ENCODE measurements around the gene ST8SIA4. TPM values are rescaled to one million over a fixed set of nuclear protein-coding genes. Genes with fewer than 3 reads are reported as not detected.

ST8SIA4 gene
- total and polyA plus RNA-seq, 2 donors (not counting 1 experiment from before 2014, with no cell fraction given), result 9.5 to 42.6 TPM

- no peaks in the 10 kb centered on the region for H3K27me3 Mint-ChIP-seq
- ChIA-PET CTCF (no interaction called here), POLR2A (no interaction called here)
- no peaks in the 10 kb centered on the region for H3K4me1 Mint-ChIP-seq
- no peak overlapping the region for H3K27ac Mint-ChIP-seq
- Histone ChIP-seq H3K79me2 (ENCODE audit: control insufficient read depth, insufficient read depth, low read length) (no peaks in the 10 kb centered on the region), H2AFZ (ENCODE audit: insufficient read depth, low read depth, low read length, poor library complexity, severe bottlenecking) (no peak overlapping the region), H3K27me3 (replicated peaks in 1 of 4; ENCODE audit: control extremely low read depth in 1 of 4, control insufficient read depth in 3 of 4, insufficient read depth in 4 of 4, low read length in 3 of 4) (peaks cover 0 to 2% (median 0%) of the 10 kb centered on the region in 4 experiments), H3K9me3 (ENCODE audit: control extremely low read depth in 1 of 3, control insufficient read depth in 2 of 3, insufficient read depth in 1 of 3, low read length in 2 of 3) (no peaks in the 10 kb centered on the region), H3K4me1 (ENCODE audit: control insufficient read depth in 2 of 2, insufficient read depth in 2 of 2, low read length in 2 of 2) (no peaks in the 10 kb centered on the region), H3K36me3 (replicated peaks in 1 of 2; ENCODE audit: control extremely low read depth in 1 of 2, control insufficient read depth in 1 of 2, extremely low read depth in 1 of 2, insufficient read depth in 2 of 2, low read length in 1 of 2) (no peaks in the 10 kb centered on the region), H3K4me2 (replicated peaks; ENCODE audit: low read depth, low read length, poor library complexity, severe bottlenecking) (no peak overlapping the region), H3K4me3 (ENCODE audit: control extremely low read depth in 1 of 5, extremely low read depth in 1 of 5, insufficient read depth in 1 of 5, low read depth in 2 of 5, low read length in 4 of 5) (no peak overlapping the region), H4K20me1 (ENCODE audit: control insufficient read depth, insufficient read depth, low read length, poor library complexity, severe bottlenecking) (no peaks in the 10 kb centered on the region), H3K9ac (ENCODE audit: low read length) (no peak overlapping the region), H3K27ac (ENCODE audit: low read length in 2 of 2) (no peak overlapping the region)
- TF ChIP-seq, protein P1, sequence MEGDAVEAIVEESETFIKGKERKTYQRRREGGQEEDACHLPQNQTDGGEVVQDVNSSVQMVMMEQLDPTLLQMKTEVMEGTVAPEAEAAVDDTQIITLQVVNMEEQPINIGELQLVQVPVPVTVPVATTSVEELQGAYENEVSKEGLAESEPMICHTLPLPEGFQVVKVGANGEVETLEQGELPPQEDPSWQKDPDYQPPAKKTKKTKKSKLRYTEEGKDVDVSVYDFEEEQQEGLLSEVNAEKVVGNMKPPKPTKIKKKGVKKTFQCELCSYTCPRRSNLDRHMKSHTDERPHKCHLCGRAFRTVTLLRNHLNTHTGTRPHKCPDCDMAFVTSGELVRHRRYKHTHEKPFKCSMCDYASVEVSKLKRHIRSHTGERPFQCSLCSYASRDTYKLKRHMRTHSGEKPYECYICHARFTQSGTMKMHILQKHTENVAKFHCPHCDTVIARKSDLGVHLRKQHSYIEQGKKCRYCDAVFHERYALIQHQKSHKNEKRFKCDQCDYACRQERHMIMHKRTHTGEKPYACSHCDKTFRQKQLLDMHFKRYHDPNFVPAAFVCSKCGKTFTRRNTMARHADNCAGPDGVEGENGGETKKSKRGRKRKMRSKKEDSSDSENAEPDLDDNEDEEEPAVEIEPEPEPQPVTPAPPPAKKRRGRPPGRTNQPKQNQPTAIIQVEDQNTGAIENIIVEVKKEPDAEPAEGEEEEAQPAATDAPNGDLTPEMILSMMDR (IDR thresholded peaks at IDR 0.05), result no peak
- TF ChIP-seq EZH2 (IDR thresholded peaks at IDR 0.05; ENCODE audit: borderline replicate concordance, insufficient read depth, low read depth, low read length, poor library complexity, severe bottlenecking), result no peak
- no peak for DNase-seq
- H3K9me3 Mint-ChIP-seq (ENCODE audit: insufficient read depth), result no peaks in the 10 kb centered on the region
- WGBS (ENCODE audit: insufficient coverage), result no CpG with 5 or more reads among the region's 1 CpG
- intact Hi-C loops (cut with micrococcal nuclease), result loop anchor here (5.0 kb wide), 1 partner anchor 44 kb away; no protein-coding TSS in a partner anchor
- no peak for ATAC-seq (ENCODE audit: low read depth)
- H3K4me3 Mint-ChIP-seq, result no peak overlapping the region
Observed at GRCh38 chr5:100758780-100759179, 144.3 kb downstream of the ST8SIA4 start.

- WGBS (ENCODE audit: insufficient coverage), result 86% methylated on average over 4 of the region's 5 CpGs
- no peak for ATAC-seq (ENCODE audit: low read depth)
- Mint-ChIP-seq H3K27ac (no peak overlapping the region), H3K9me3 (ENCODE audit: insufficient read depth) (no peaks in the 10 kb centered on the region), H3K4me3 (no peak overlapping the region), H3K27me3 (no peaks in the 10 kb centered on the region), H3K4me1 (no peaks in the 10 kb centered on the region)
- no peak for TF ChIP-seq EZH2 (IDR thresholded peaks at IDR 0.05; ENCODE audit: borderline replicate concordance, insufficient read depth, low read depth, low read length, poor library complexity, severe bottlenecking)
- TF ChIP-seq, protein P1 (IDR thresholded peaks at IDR 0.05), result no peak
- Histone ChIP-seq H3K36me3 (replicated peaks in 1 of 2; ENCODE audit: control extremely low read depth in 1 of 2, control insufficient read depth in 1 of 2, extremely low read depth in 1 of 2, insufficient read depth in 2 of 2, low read length in 1 of 2) (no peaks in the 10 kb centered on the region), H3K4me2 (replicated peaks; ENCODE audit: low read depth, low read length, poor library complexity, severe bottlenecking) (no peak overlapping the region), H3K27me3 (replicated peaks in 1 of 4; ENCODE audit: control extremely low read depth in 1 of 4, control insufficient read depth in 3 of 4, insufficient read depth in 4 of 4, low read length in 3 of 4) (no peaks in the 10 kb centered on the region), H3K79me2 (ENCODE audit: control insufficient read depth, insufficient read depth, low read length) (no peaks in the 10 kb centered on the region), H3K4me1 (ENCODE audit: control insufficient read depth in 2 of 2, insufficient read depth in 2 of 2, low read length in 2 of 2) (no peaks in the 10 kb centered on the region), H3K9me3 (ENCODE audit: control extremely low read depth in 1 of 3, control insufficient read depth in 2 of 3, insufficient read depth in 1 of 3, low read length in 2 of 3) (no peaks in the 10 kb centered on the region), H3K4me3 (ENCODE audit: control extremely low read depth in 1 of 5, extremely low read depth in 1 of 5, insufficient read depth in 1 of 5, low read depth in 2 of 5, low read length in 4 of 5) (no peak overlapping the region), H3K27ac (ENCODE audit: low read length in 2 of 2) (no peak overlapping the region), H4K20me1 (ENCODE audit: control insufficient read depth, insufficient read depth, low read length, poor library complexity, severe bottlenecking) (no peaks in the 10 kb centered on the region), H3K9ac (ENCODE audit: low read length) (no peak overlapping the region), H2AFZ (ENCODE audit: insufficient read depth, low read depth, low read length, poor library complexity, severe bottlenecking) (no peak overlapping the region)
- CTCF ChIA-PET, result no interaction called here
- no peak for DNase-seq
- POLR2A ChIA-PET, result no interaction called here
- intact Hi-C loops (cut with micrococcal nuclease), result loop anchor here (5.0 kb wide), 1 partner anchor 44 kb away; no protein-coding TSS in a partner anchor
Observed at GRCh38 chr5:100758306-100758705, 144.8 kb downstream of the ST8SIA4 start.

All from B cell (primary cell).